ENCODE results near the gene NOL9. TPM values are rescaled to one million over a fixed set of nuclear protein-coding genes. Genes with fewer than 3 reads are reported as not detected.

NOL9 gene
- total RNA-seq, 2 donors from 2014 or later: 15.4 to 15.6 TPM

GRCh38 chr1:6502000-6502891 is 52.1 kb downstream of the NOL9 start:
- H3K36me3 ChIP-seq: no peaks in the 10 kb centered on the region
- H3K9me3 ChIP-seq: no peaks in the 10 kb centered on the region
- DNase-seq (ENCODE audit: low spot score): no peak
- H3K4me3 ChIP-seq: no peak overlapping the region
- no peaks in the 10 kb centered on the region for H3K27me3 ChIP-seq
- no peak for TF ChIP-seq CTCF (IDR thresholded peaks at IDR 0.05)
- peaks cover 0 to 62% of the 10 kb centered on the region in 2 donors for H3K4me1 ChIP-seq
- peak overlapping the region in 1 of 2 donors; percentile 49 for H3K27ac ChIP-seq

- DNase-seq (ENCODE audit: low spot score): no peak
- Histone ChIP-seq H3K27ac (peak overlapping the region; percentile 32 to 66), H3K4me1 (peaks cover 0 to 63% of the 10 kb centered on the region in 2 donors), H3K27me3 (no peaks in the 10 kb centered on the region), H3K9me3 (no peaks in the 10 kb centered on the region), H3K36me3 (no peaks in the 10 kb centered on the region), H3K4me3 (no peak overlapping the region)
- TF ChIP-seq CTCF (IDR thresholded peaks at IDR 0.05): no peak
Measured at GRCh38 chr1:6501279-6501813, 53.0 kb downstream of the NOL9 start.

- no peak for DNase-seq (ENCODE audit: low spot score)
- no peak overlapping the region for H3K4me3 ChIP-seq
- H3K27ac ChIP-seq: peak overlapping the region; percentile 32 to 66
Measured at GRCh38 chr1:6500544-6501278, 53.6 kb downstream of the NOL9 start.

GRCh38 chr1:6499296-6499695 is 55.0 kb downstream of the NOL9 start:
- H3K9me3 ChIP-seq: no peaks in the 10 kb centered on the region
- no peak for TF ChIP-seq CTCF (IDR thresholded peaks at IDR 0.05)
- H3K4me1 ChIP-seq: peaks cover 0 to 79% of the 10 kb centered on the region in 2 donors
- no peaks in the 10 kb centered on the region for H3K36me3 ChIP-seq
- H3K27ac ChIP-seq: peak overlapping the region; percentile 32 to 40
- no peaks in the 10 kb centered on the region for H3K27me3 ChIP-seq
- DNase-seq (ENCODE audit: low spot score): no peak
- no peak overlapping the region for H3K4me3 ChIP-seq

More at GRCh38 chr1:6500544-6501278, 53.6 kb downstream of the NOL9 start:
- H3K27me3 ChIP-seq: no peaks in the 10 kb centered on the region
- no peak for TF ChIP-seq CTCF (IDR thresholded peaks at IDR 0.05)
- H3K9me3 ChIP-seq: no peaks in the 10 kb centered on the region
- no peaks in the 10 kb centered on the region for H3K36me3 ChIP-seq
- peaks cover 0 to 69% of the 10 kb centered on the region in 2 donors for H3K4me1 ChIP-seq

- Histone ChIP-seq H3K27me3 (no peaks in the 10 kb centered on the region), H3K4me3 (no peak overlapping the region), H3K9me3 (no peaks in the 10 kb centered on the region), H3K36me3 (no peaks in the 10 kb centered on the region), H3K4me1 (peaks cover 0 to 79% of the 10 kb centered on the region in 2 donors), H3K27ac (peak overlapping the region; percentile 32 to 40)
- DNase-seq (ENCODE audit: low spot score): no peak
- no peak for TF ChIP-seq CTCF (IDR thresholded peaks at IDR 0.05)
Measured at GRCh38 chr1:6498576-6499111, 55.7 kb downstream of the NOL9 start.

Measured in right atrium auricular region (tissue), 2 donors.